Mammary epithelial cell (primary cell): ENCODE data around the gene KRT82.

ENCODE experiments used
- EZH2 ChIP-seq: IDR thresholded peaks from 2 replicates; pipeline ENCODE4 v1.6.1; 2012; ENCODE audit warnings: low read length, inconsistent platforms, borderline replicate concordance
- TF ChIP-seq, protein P1 (sequence below), 2 donors: IDR thresholded peaks in 1 of 2; conservative IDR thresholded peaks in 1 of 2; 2 replicates each; pipeline ENCODE4 v1.5.1; 2011 to 2012; ENCODE audit warnings: inconsistent platforms in 2 of 2, low read length in 2 of 2, mild to moderate bottlenecking in 2 of 2, control low read depth in 1 of 2, low read depth in 1 of 2; ENCODE audit not compliant: insufficient read depth in 1 of 2; ENCODE audit errors: extremely low read depth in 1 of 2

GRCh38 chr12:52362118-52362726, 43.9 kb downstream of the KRT82 start:
- TF ChIP-seq, protein P1, sequence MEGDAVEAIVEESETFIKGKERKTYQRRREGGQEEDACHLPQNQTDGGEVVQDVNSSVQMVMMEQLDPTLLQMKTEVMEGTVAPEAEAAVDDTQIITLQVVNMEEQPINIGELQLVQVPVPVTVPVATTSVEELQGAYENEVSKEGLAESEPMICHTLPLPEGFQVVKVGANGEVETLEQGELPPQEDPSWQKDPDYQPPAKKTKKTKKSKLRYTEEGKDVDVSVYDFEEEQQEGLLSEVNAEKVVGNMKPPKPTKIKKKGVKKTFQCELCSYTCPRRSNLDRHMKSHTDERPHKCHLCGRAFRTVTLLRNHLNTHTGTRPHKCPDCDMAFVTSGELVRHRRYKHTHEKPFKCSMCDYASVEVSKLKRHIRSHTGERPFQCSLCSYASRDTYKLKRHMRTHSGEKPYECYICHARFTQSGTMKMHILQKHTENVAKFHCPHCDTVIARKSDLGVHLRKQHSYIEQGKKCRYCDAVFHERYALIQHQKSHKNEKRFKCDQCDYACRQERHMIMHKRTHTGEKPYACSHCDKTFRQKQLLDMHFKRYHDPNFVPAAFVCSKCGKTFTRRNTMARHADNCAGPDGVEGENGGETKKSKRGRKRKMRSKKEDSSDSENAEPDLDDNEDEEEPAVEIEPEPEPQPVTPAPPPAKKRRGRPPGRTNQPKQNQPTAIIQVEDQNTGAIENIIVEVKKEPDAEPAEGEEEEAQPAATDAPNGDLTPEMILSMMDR (conservative IDR thresholded peaks at IDR 0.05 in 1 of 2, IDR thresholded peaks at IDR 0.05 in 1 of 2; ENCODE audit: extremely low read depth in 1 of 2, insufficient read depth in 1 of 2, low read depth in 1 of 2, low read length in 2 of 2) = peak; percentile 3 to 35
- no peak for TF ChIP-seq EZH2
